Kidney (tissue), 14 donors: ENCODE data around the gene TNFRSF12A. TPM values are rescaled to one million over a fixed set of nuclear protein-coding genes. Genes with fewer than 3 reads are reported as not detected.

Source experiments
- DNase-seq, 5 donors: peaks; one replicate each; pipeline ENCODE4 v3.0.0-alpha.2; 2013 to 2020
- FAIRE-seq: peaks from 2 replicates; lab custom pipeline; 2012; peaks lifted over from hg19 to GRCh38; lab: Jason Lieb, UNC
- H3K27ac ChIP-seq, 2 donors: one replicate each; pipeline ENCODE4 v1.7.0; 2013; ENCODE audit warnings: low read depth in 2 of 2, low read length in 2 of 2, inconsistent platforms in 1 of 2
- H3K27me3 ChIP-seq: one replicate; pipeline ENCODE4 v1.7.1; 2013; ENCODE audit warnings: low read length, inconsistent platforms; ENCODE audit not compliant: control insufficient read depth, insufficient read depth
- H3K36me3 ChIP-seq, 3 donors: one replicate each; pipeline versions ENCODE4 v1.7.0 to v1.7.1; 2013; ENCODE audit warnings: low read length in 3 of 3, control low read depth in 1 of 3, inconsistent platforms in 1 of 3; ENCODE audit not compliant: insufficient read depth in 3 of 3, control insufficient read depth in 2 of 3
- H3K4me1 ChIP-seq, 3 donors: one replicate each; pipeline versions ENCODE4 v1.7.0 to v1.7.1; 2013; ENCODE audit warnings: low read length in 3 of 3, inconsistent platforms in 1 of 3, low read depth in 1 of 3; ENCODE audit not compliant: control insufficient read depth in 2 of 3, insufficient read depth in 2 of 3
- H3K4me3 ChIP-seq, 3 donors: one replicate each; pipeline versions ENCODE4 v1.7.0 to v1.8.1; 2013; ENCODE audit warnings: low read length in 3 of 3, control low read depth in 1 of 3, inconsistent platforms in 1 of 3
- H3K9ac ChIP-seq, 3 donors: one replicate each; pipeline versions ENCODE4 v1.7.0 to v1.7.1; 2013; ENCODE audit warnings: low read length in 3 of 3, control low read depth in 1 of 3, inconsistent platforms in 1 of 3
- H3K9me3 ChIP-seq, 3 donors: one replicate each; pipeline versions ENCODE4 v1.7.0 to v1.7.1; 2013; ENCODE audit warnings: low read length in 3 of 3, control low read depth in 1 of 3, inconsistent platforms in 1 of 3; ENCODE audit not compliant: control insufficient read depth in 2 of 3, insufficient read depth in 1 of 3
- intact Hi-C: fragments of 100-400 bp; cut with DNase I; formaldehyde crosslinking; loops from one replicate; pipeline ENCODE4 v1.11.1; 2022
- polyA plus RNA-seq: library from polyadenylated mRNA; stranded (reverse); fragments of 350-450 nt; fragmentation: Illumina TruSeq; extraction: RNeasy Lipid Tissue Mini Kit (QIAGEN cat#74804); gene quantifications from one replicate; pipeline ENCODE4 v1.2.3, GENCODE V29; 2014; ENCODE audit warnings: low read depth, low replicate concordance; ENCODE audit not compliant: insufficient read depth
- total RNA-seq: library from RNA; stranded (reverse); fragmentation: NEBNext Ultra II Directional; extraction: Animal tissue kit (Norgen Biotek cat#: 25700); gene quantifications from one replicate; pipeline ENCODE4 v1.2.1, GENCODE V29; 2021
- TF ChIP-seq, protein P1 (sequence below): IDR thresholded peaks from 3 replicates; pipeline ENCODE4 v1.5.1; 2012; ENCODE audit warnings: mild to moderate bottlenecking, moderate library complexity, borderline replicate concordance; ENCODE audit not compliant: insufficient read depth; ENCODE audit errors: extremely low read depth
- donor health status: control.
- donor health status: control.
- donor health status: control.
- donor health status: control.
- donor health status: control.
- donor health status: DM: yes; HTN: yes; CAD: no.
- donor health status: Normal renal cell carcinoma (clear cell type).

Gene TNFRSF12A
- total and polyA plus RNA-seq, 2 donors from 2014 or later, result 87.3 to 114 TPM

DNA sequence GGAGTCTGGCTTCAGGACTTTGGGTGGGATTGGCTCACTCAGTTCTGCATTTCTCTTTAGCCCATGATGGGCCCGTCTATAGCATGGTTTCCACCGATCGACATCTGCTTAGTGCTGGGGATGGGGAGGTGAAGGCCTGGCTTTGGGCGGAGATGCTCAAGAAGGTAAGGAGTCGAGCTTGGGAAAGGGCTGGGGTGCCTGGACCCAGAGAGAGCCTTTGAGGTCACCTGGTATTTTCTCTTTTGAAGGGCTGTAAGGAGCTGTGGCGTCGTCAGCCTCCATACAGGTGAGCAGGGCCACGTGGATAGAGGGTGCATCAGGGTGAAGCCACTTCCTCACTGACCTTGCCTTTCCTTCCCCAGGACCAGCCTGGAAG, 5.8 kb downstream of the TNFRSF12A start:
- H3K9ac ChIP-seq, result no peak overlapping the region
- H3K36me3 ChIP-seq, result peaks cover 2 to 5% (median 3%) of the 10 kb centered on the region in 3 donors
- no peak overlapping the region for H3K27ac ChIP-seq
- peaks cover 14% of the 10 kb centered on the region for H3K27me3 ChIP-seq
- FAIRE-seq, result no peak
- peaks cover 0 to 18% (median 18%) of the 10 kb centered on the region in 3 donors for H3K4me1 ChIP-seq
- no peak for DNase-seq
- intact Hi-C loops, result no loop called here
- no peaks in the 10 kb centered on the region for H3K9me3 ChIP-seq
- no peak overlapping the region for H3K4me3 ChIP-seq
- TF ChIP-seq, protein P1, sequence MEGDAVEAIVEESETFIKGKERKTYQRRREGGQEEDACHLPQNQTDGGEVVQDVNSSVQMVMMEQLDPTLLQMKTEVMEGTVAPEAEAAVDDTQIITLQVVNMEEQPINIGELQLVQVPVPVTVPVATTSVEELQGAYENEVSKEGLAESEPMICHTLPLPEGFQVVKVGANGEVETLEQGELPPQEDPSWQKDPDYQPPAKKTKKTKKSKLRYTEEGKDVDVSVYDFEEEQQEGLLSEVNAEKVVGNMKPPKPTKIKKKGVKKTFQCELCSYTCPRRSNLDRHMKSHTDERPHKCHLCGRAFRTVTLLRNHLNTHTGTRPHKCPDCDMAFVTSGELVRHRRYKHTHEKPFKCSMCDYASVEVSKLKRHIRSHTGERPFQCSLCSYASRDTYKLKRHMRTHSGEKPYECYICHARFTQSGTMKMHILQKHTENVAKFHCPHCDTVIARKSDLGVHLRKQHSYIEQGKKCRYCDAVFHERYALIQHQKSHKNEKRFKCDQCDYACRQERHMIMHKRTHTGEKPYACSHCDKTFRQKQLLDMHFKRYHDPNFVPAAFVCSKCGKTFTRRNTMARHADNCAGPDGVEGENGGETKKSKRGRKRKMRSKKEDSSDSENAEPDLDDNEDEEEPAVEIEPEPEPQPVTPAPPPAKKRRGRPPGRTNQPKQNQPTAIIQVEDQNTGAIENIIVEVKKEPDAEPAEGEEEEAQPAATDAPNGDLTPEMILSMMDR, result no peak

- H3K9me3 ChIP-seq, result no peaks in the 10 kb centered on the region
- TF ChIP-seq, protein P1, result no peak
- peaks cover 2 to 5% (median 3%) of the 10 kb centered on the region in 3 donors for H3K36me3 ChIP-seq
- no peak overlapping the region for H3K4me3 ChIP-seq
- H3K27me3 ChIP-seq, result peaks cover 17% of the 10 kb centered on the region
- no peak for FAIRE-seq
- intact Hi-C loops, result no loop called here
- DNase-seq, result peak in 1 of 5 donors; percentile 79
- H3K4me1 ChIP-seq, result peaks cover 0 to 14% (median 13%) of the 10 kb centered on the region in 3 donors
- no peak overlapping the region for H3K27ac ChIP-seq
- H3K9ac ChIP-seq, result no peak overlapping the region
These were observed 6.7 kb downstream of the TNFRSF12A start for GRCh38 chr16:3026609-3027488.

- H3K27ac ChIP-seq, result no peak overlapping the region
- peaks cover 17% of the 10 kb centered on the region for H3K27me3 ChIP-seq
- no peaks in the 10 kb centered on the region for H3K9me3 ChIP-seq
- H3K36me3 ChIP-seq, result peaks cover 2 to 5% (median 3%) of the 10 kb centered on the region in 3 donors
- FAIRE-seq (no peak), DNase-seq (peak in 1 of 5 donors; percentile 74)
- TF ChIP-seq, protein P1, result no peak
- intact Hi-C loops, result no loop called here
- H3K4me3 ChIP-seq, result no peak overlapping the region
- no peak overlapping the region for H3K9ac ChIP-seq
- peaks cover 0 to 12% (median 10%) of the 10 kb centered on the region in 3 donors for H3K4me1 ChIP-seq
These were observed 7.3 kb downstream of the TNFRSF12A start for GRCh38 chr16:3027489-3027795.
